Measurements from ENCODE around the gene NDUFA8.
A peak's percentile ranks its signal among the peaks of the same experiment; 100 is the strongest.

NDUFA8 gene

DNA sequence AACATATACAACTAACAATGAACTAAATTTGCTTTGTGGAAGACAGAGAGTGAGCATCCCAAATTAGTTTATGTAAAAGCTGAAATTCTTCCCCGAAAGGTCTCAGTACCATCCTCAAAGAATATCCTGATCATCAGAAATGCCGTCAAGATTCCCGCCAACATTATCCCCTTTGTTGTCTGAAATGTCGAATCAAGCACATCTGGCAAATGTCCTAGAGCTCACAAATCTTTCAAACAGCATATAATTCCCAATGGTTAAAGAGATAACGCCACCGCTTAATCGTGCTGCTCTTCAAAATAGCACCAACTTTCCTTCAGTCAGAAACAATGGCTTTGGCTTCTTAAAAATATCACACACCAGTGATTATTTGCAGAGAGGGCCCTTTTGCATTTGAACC, 23.9 kb upstream of the NDUFA8 start:
- no peak for DNase-seq

DNA sequence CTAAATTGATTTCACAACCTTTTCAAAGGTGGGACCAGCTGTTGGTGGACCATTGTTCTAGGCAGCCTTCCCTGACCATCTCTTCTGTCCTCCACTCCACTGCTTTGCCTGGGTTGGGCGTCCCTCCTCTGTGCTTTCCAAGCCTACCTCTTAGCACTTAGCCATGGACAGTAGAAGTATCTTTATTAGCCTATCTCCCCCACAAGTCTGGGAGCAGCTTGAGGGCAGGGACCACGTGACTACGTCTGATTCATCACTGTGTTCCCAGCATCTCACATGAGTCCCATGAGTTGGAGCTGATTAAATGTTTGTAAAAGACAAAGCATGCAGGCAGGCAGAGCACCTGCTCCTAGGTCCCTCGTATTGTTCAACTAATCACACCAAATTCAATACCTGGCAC, 21.1 kb upstream of the NDUFA8 start:
- no peak for DNase-seq

DNA sequence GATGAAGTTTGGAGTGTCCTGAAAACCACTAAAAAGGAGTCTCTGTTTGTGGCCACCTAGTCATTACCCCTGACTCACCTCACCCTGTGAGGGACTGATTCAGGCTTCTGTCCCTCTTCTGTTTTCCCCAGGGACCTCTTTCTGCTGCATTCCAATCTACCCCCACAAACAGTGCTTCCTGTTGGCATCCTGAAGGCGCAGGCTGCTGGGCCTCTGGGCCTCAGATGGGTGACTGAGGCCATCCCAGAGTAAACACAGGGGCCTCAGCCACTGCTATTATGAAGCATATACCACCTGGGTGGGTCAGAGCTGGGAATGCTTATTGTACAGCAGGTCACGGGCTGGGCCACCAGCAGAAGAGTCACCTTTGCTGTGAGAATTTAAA, 20.1 kb upstream of the NDUFA8 start:
- no peak for DNase-seq

DNA sequence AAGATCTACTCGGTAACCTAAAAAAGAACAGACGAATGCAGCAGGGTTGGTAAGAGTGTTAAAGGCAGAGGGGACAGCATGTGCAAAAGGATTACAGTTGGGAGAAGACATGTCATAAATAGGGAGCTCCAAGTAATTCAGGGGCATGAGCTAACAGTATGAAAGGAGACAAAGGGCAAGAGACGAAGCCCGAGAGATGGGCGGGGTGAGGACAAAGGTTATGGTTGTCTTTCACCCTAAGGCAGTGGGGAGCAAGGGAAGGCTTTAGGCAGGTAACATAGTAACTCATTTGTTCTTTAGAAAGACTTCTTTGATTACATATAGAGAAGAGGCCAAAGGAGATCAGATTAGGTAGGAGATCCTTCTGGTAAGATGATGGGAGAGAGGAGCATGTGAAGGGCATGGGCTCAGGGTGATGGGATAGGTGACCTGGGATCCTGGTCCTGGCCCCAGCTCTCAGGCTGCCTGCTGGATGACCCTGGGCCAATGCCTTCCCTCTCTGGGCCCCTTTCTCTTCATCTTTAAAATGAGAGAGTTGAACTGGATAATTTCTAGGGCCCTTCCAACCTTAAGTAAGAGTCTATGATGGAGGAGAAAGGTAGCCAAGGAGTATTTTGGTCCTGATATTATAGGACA, 19.6 kb upstream of the NDUFA8 start:
- DNase-seq: no peak

DNA sequence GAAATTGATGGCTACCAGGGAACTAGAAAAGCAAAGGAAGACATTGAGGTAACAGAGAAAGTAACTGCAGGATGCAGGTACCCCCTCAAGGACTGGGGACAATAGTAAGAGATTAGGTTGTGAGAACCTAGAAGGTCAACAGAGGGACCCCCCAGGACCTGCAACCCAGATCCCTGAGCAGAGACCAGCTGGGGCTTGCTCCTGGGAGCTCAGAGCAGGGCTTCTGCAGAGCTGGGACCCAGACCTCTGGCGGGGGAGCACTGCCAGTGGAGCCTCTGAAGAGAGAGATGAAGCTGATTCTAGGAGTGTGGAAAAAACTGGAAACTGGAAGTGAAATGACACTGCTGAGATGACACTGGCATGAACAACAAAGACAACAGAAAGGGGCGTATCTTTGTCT, 17.3 kb upstream of the NDUFA8 start:
- no peak for DNase-seq

DNA sequence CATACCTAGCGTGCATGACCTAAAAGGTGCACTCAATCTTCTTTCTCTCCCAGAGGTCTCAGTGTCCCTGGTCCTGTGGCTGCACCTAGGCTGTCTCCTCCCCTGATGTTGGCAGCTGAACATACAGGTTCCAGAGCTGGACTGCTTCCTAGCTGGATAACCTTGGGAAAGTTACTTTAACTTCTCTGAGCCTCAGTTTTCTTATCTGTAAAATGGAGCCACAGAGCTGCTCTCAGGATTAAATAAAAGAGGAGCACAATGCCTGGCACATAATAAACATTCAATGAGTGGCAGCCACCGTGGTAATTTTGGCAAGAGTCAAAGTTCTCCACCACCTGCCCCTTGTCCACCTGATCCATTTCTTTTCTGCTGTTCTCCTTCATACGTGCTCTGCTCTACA, 14.1 kb upstream of the NDUFA8 start:
- DNase-seq: no peak

DNA sequence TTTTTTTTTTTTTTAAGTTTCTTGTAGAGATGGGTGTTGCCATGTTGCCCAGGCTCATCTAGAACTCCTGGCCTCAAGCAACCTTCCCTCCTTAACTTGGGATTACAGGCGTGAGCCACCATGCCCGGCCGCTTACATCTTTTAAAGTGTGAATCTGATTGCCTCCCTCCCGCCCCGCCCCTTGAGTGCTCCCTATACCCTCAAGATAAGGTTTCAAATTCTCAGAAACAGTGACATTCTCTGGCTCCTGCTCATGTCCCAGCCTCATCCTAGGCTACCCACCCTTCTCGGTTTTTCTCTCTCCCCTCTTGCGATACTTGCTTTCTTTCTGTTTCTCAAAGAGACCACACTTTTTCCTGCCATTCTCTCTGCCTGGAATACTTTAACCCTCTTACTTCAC, 12.6 kb upstream of the NDUFA8 start:
- DNase-seq: no peak

DNA sequence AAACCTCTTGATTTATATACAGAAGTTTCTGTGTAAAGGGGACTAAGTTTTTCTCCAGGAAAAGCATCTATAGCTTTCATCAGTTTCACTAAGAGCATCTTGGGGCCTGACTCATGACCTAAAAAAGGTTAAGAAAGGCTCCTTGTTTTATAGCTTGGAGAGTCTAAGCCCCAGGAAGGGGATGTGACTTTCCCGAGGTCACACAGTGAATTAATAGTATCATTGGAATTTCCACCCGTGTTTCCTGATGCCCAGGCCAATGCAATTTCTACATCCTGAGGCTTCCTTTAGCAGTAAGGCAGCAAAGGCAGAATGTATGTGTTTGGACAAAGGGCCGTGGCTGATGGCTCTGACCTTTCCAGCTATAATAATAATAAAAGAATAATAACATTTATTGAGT, 8.8 kb upstream of the NDUFA8 start:
- no peak for DNase-seq

DNA sequence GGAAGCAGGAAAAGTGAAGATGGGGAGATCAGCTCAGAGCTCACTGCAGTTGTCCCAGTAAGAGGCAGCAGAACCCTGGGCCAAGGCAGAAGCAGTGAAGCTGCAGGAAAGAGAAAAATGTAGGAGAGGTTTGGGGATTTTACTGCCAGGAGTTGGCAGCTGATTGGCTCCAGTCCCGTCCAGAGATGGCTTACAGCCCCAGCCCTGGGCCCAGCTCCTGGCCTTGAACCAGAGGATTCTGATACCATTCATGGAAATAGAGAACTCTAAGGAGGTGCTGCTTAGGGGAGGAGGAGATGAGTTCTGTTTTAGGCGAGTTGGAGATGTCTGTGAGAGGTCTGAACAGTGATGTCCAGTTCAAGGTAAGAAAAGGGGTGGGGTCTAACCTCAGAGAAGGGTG, 4.7 kb upstream of the NDUFA8 start:
- DNase-seq: no peak

DNA sequence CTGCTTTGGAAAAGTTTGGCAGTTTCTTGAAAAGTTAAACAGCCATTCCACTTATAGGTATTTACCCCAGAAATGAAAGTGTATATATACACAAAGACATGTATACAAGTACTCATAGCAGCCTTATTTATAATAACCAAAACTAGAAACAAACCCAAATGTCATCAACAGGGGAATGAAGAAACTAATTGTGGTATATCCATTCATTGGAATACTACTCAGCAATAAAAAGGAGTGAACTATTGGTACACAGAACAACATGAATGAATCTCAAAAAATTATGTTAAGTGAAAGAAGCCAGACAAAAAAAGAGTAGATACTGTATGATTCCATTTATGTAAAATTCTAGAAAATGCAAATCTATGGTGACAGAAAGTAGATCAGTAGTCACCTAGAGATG, 2.8 kb upstream of the NDUFA8 start:
- DNase-seq: no peak

DNA sequence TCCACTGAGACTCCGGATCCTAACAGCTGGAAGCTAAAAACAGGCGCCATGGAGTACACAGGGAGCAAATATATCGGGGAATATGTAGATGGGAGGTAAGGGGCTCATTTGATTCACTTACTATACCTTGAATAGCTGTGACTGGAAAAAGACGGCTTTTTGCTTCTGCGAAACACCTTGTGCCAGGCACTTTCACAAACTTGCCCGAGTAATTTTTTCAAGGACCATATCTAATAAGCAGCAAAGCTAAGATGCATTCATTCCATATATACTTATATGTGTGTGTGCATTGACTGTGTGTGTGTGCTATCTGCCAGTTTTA, 307 bp upstream of the NDUFA8 start:
- no peak for DNase-seq

DNA sequence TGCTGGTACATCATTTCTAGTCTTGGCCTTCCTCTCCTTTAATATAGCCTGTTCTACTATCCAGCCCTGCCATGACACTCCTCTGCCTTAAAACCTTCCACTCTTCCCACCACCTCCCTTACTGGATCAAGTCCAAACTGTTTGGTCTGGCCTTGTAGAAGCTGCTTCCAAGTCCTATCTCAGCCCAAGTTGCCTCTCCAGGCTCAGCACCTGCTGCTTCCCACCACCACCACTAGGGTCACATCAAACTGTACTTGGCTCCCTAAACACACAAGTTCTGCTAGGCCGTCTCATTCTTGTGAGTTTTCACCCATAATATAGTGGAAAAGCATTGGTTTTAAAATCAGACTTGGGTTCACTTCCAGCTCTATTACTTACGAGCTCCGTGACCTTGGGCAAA, 1.4 kb downstream of the NDUFA8 start:
- DNase-seq: peak; percentile 16 to 27

DNA sequence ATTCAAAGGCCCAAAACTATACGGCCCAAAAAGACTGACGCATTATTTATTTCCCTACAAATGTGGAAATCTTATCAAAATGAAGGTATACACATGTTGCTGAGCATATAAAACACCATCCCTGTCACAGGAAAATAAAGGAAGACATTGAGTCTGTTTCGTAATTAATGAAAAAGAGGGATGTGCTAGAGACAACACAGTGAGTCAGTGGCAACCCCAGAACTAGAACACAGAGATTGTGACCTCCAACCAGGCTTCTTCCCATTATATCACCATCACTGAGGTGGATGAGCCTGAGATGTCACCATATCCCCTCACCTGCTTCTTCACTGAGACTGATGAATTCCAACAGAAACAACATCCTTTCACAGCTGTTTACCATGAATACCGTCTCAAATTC, 3.8 kb downstream of the NDUFA8 start:
- no peak for DNase-seq

DNA sequence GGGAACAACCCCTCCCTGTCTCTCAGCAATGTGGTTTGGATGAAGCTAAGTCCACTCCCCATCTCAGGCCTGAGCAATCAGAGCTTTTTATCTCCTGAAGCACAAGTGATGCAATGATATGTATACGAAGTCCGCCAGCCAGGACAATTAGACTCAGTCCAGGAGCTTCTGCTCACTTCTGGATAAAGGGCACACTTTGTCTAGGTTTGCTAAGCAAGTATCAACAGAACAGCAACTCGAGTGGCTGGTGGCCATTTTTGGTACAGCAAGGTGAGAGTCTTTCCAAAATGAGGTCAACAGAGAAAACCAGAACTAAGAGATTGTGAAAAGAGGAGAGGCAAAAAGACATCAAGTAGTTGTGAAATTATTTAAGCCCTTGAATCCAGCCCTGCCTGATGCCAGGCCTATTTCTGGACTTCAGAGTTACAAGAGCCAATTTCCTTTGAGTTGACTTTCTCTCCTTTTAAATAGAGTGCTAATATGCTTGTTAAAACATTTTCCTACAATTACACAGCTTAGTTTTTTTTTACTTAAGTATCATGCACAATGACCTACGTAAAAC, 8.2 kb downstream of the NDUFA8 start:
- no peak for DNase-seq

DNA sequence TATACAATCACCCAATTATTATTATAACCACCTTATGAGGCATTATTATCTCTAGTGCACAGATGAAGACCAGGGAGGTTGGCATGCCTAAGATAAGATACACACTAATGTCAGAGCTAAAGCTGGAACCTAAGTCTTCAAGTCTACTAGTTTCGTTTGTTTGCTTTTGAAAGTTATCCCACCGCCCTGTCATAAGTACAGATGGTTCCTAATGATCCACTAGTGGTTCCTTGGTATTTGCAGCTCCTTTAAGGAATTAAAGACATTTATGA, 14.1 kb downstream of the NDUFA8 start:
- DNase-seq: no peak

DNA sequence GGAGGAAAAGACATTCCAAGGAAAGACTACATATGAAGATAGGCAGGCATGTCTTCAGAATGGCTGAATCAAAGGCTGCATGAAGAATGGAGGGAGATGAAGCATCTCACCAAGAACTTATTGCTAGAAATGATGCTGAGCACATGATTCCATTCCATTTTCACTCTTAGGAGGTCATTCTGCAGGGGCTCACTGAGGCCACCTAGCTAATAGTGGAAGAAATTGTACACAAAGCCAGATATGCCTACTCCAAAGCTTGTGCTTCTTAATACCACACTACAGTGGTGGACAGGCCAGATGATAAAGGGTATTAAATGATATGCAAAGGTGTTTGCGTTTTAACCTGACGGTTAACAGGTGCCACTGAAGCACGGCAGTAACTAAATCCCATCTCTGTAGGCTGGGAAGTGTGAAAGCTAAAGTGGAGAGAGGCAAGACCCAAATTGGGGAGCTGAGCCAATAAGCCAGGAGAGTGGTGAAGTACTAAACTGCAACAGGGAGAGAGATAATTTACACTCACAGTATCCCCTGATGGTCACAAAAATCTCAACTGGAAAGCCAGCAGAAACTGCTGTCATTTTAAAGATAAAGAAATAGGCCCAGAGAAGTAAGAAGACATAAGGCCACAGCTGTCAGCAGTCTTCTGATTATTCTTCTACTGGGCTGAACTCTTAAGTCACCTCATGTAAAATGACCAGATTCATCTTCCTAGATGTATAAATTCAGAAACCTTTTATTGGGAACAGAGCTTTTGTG, 14.6 kb downstream of the NDUFA8 start:
- no peak for DNase-seq

DNA sequence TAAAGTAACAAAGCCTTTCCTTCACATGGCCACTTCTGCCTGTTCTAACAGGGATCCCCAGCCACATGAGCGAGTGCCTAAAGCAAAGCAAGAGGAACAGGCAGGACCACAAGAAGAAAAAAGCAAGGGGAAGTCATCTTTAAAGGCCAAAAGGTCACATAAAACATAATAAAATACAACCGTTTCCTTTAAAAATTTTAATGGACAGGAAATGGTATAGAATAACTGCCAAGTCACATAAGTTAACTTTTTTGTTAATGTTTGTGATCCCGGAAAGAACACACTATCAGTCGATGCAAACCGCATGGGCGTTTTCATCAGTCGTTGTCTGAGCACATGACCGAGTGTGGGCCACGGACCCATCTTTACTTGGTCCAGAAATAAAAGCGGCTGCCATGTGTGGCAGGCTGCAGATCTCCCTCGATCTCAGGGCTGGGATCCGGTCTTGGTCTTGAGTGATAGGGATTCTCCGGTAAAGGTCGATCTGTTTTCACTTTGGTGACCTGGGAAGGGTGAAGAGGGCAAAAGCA, 15.6 kb downstream of the NDUFA8 start:
- DNase-seq: no peak

DNA sequence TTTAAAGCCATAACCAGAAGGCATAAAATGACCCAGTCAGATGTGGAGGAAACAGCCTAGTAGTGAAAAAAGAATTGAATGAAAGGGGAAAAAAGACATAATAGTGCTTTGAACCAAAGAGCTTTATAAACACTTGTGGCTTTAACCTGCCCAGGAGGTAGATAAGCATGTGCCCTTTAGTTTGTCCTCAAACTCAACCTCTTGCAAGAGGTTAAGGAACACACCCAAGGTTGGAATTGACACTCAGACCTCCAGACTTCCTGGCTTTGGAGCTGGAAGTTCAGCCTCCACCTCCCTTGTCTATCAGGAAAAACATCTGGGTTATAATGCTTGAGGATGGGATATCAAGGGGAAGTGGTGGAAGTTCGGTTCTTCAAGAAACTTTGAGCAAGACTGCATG, 16.3 kb downstream of the NDUFA8 start:
- DNase-seq: no peak

DNA sequence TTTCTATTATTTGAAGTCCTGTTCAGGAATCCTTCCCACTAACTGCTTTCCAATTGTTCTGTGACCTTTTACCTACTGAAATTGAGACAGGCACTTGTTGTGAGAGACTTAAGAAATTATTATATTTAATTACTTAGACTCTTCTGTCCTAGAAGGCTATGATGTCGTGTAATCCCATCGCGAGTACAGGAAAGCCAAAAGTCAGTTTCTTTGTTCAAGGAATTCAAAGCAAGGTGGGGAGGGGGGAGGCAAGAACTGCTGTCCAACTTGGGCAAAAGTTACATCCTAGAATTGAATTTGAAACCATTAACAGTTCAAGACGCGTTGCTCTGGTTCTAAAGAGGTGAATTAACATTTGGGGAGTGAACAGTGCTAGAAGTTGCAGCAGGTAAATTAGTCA, 17.9 kb downstream of the NDUFA8 start:
- DNase-seq: no peak

DNA sequence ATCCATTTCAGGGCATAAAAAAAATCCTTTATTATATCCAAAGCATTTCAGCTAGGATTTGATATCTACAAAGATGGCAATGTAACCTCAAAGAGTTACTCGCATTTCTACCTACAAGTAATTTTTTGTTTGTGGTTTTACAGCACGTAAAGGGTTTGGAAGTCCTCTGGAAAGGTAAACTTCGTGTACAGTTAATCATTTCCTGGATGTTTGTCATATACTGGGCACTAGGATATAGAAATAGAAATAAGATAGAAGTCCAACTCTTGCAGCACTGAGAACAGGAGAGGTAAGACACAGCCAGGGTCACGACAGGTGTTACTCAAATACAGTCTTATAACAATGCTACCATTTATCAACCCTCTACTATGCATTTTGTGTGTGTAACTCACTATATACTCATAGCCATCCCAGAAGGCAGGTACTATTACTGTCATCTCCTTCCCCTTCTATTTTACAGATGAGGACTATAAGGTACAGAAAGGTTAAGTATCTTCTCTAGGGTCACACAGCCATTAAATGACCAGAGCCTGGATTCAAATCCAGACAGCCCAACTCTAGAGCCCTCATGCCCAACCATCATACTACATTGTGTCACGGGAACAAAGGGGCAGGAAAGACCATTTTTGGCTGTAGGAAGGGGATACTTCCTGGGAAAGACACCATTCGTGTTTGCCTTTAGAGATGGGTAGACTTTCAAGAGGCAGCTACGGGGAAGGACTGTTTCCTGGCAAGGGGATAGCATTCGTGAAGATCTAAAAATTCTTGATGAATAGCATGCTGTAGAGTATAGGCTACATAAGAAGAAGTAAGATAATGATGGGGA, 19.0 kb downstream of the NDUFA8 start:
- DNase-seq: no peak

DNA sequence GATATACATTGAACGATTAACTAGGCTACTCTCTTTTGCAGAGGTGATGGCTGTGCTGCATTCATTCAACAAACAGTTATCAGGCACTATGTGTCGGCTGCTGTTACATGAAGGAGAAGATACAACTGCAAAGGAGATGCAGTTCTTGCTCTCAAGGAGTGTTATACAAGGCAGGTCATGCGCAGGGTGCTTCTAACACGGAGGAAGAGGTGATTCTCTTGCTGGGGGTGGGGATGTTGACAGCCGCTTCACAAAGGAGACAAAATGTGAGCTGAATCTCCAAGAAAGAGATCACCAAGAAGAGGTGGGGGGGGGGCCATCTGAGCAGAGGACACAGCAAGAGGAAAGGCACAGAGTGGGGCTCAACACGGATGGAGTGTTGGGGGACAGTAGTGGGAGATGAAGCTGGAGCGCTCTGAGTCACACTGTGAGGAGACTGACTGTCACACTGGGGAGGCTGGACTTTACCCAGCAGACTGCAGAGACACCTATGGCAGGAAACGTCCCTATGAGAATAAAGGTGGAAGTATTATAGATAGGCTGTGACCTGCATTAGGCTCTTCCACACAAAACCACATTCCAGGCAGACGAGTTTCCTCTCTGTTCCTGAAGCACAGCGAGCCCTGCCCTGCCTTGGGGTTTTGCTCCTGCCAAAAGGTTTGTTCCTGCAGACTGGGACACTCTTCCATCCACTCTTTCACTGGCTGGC, 20.9 kb downstream of the NDUFA8 start:
- DNase-seq: no peak

DNA sequence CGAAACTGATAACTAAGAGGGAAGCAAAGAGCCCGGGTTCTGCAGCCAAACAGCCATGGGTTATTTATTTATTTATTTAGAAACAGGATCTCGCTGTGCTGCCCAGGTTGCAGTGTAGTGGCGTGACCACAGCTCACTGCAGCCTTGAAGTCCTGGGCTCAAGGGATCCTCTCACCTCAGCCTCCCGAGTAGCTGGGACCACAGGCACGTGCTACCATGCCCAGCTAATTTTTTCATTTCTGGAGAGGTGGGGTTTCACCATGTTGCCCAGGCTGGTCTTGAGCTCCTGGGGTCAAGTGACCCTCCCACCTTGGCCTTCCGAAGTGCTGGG, 24.1 kb downstream of the NDUFA8 start:
- DNase-seq: no peak

DNA sequence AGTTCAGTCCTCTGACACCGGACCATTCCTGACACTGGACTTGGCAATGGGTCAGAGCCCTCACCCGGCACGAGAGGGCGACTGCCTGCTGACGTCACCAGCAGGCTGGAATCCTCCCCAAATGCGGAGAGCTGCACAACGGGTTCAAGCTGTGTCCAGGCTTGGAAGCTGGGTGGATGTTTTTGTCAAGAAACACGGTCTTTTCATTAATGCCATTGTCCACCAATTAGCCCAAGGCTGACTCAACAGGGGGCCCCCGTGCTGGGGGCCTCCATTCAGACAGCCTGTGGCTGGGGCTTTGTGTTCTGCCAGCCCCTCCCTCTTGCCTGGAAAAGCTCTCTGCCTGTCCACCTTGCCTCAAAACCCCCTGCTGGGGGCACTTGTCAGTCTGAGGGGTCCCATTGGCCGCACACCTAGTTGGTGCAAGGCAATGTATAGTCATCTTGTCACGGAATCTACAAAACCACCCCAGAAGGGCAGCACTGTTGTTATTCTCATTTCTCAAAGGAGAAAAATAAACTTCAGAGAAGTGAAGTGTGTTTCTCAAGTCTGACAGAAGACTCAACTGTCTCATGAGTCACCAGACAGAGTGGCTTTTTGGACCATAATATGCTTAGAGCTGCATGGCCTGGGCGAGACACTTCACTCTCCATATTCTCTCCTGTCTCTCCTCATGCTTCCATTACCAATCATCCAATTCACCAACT, 24.6 kb downstream of the NDUFA8 start:
- no peak for DNase-seq
